H1 (cell line): ENCODE measurements around the gene ARAP3. TPM values are rescaled to one million over a fixed set of nuclear protein-coding genes. Genes with fewer than 3 reads are reported as not detected.

Experiments
- CTCF ChIA-PET: fragments of 300-600 bp; sonication (Branson Sonifier 250); formaldehyde crosslinking; loops from one replicate; lab custom pipeline; 2021; ENCODE audit not compliant: partially characterized antibody; lab: Charles Lee
- POLR2A ChIA-PET: fragments of 300-600 bp; sonication (Branson Sonifier 250); formaldehyde crosslinking; loops from one replicate; lab custom pipeline; 2021; ENCODE audit warnings: inconsistent platforms; ENCODE audit not compliant: partially characterized antibody; lab: Charles Lee
- DNase-seq, 2 experiments: peaks; one replicate each; pipeline versions ENCODE4 v3.0.0 to v3.0.0-alpha.2; 2010 to 2022; ENCODE audit warnings: low spot score in 2 of 2, low read depth in 1 of 2, mixed read lengths in 1 of 2
- FAIRE-seq: peaks from 2 replicates; lab custom pipeline; 2011; peaks lifted over from hg19 to GRCh38; lab: Jason Lieb, UNC
- H2AFZ ChIP-seq: 2 replicates; pipeline ENCODE4 v1.8.1; 2012; ENCODE audit warnings: low read length, inconsistent platforms
- H2AK5ac ChIP-seq: 2 replicates; pipeline ENCODE4 v1.6.1; 2013; ENCODE audit warnings: low read depth, low read length
- H2BK120ac ChIP-seq: replicated peaks from 2 replicates; pipeline ENCODE3; 2013; ENCODE audit warnings: low read depth, low read length, inconsistent platforms
- H2BK12ac ChIP-seq: 2 replicates; pipeline ENCODE4 v1.6.1; 2013; ENCODE audit warnings: low read depth, low read length
- H2BK15ac ChIP-seq: 2 replicates; pipeline ENCODE4 v1.6.1; 2013; ENCODE audit warnings: low read length
- H2BK20ac ChIP-seq: 2 replicates; pipeline ENCODE4 v1.6.1; 2013; ENCODE audit warnings: low read length
- H2BK5ac ChIP-seq: 2 replicates; pipeline ENCODE4 v1.6.1; 2013; ENCODE audit warnings: low read depth, low read length
- H3K14ac ChIP-seq: 2 replicates; pipeline ENCODE4 v1.6.1; 2013; ENCODE audit warnings: inconsistent platforms; ENCODE audit not compliant: insufficient read length
- H3K18ac ChIP-seq: 2 replicates; pipeline ENCODE4 v1.6.1; 2013; ENCODE audit warnings: low read length; ENCODE audit errors: extremely low read depth
- H3K23ac ChIP-seq: 2 replicates; pipeline ENCODE4 v1.6.1; 2013; ENCODE audit warnings: inconsistent platforms; ENCODE audit not compliant: insufficient read length
- H3K23me2 ChIP-seq: 2 replicates; pipeline ENCODE4 v1.6.1; 2013; ENCODE audit warnings: low read depth, low read length
- H3K27ac ChIP-seq: 2 replicates; pipeline ENCODE4 v1.6.1; 2011; ENCODE audit warnings: low read depth, low read length, inconsistent platforms
- H3K27me3 ChIP-seq, 4 experiments: replicated peaks in 1 of 4; 1 replicate in 1 of 4; 2 replicates in 3 of 4; pipeline versions ENCODE4 v1.6.1 to v1.8.1; 2011 to 2013; ENCODE audit warnings: low read length in 3 of 4, mild to moderate bottlenecking in 3 of 4, inconsistent platforms in 2 of 4, mixed read lengths in 2 of 4, moderate library complexity in 1 of 4; ENCODE audit not compliant: control insufficient read depth in 3 of 4, insufficient read depth in 3 of 4; ENCODE audit errors: extremely low read depth in 1 of 4
- H3K36me3 ChIP-seq, 4 experiments: 2 replicates each; pipeline versions ENCODE4 v1.6.1 to v1.8.1; 2011 to 2013; ENCODE audit warnings: mild to moderate bottlenecking in 4 of 4, low read length in 3 of 4, moderate library complexity in 2 of 4, control low read depth in 1 of 4, inconsistent platforms in 1 of 4; ENCODE audit not compliant: insufficient read depth in 4 of 4, control insufficient read depth in 2 of 4
- H3K4ac ChIP-seq: replicated peaks from 2 replicates; pipeline ENCODE3; 2013; ENCODE audit warnings: low read length, low read depth, mixed read lengths, inconsistent platforms; ENCODE audit not compliant: insufficient read length
- H3K4me1 ChIP-seq, 4 experiments: replicated peaks in 1 of 4; 1 replicate in 1 of 4; 2 replicates in 3 of 4; pipeline versions ENCODE4 v1.6.1 to v1.8.1; 2011 to 2013; ENCODE audit warnings: low read length in 3 of 4, inconsistent platforms in 2 of 4, mixed read lengths in 1 of 4; ENCODE audit not compliant: insufficient read depth in 4 of 4, control insufficient read depth in 3 of 4
- H3K4me2 ChIP-seq, 2 experiments: 2 replicates each; pipeline versions ENCODE4 v1.6.1 to v1.8.1; 2011 to 2013; ENCODE audit warnings: low read depth in 2 of 2, low read length in 2 of 2, control low read depth in 1 of 2, inconsistent platforms in 1 of 2, mild to moderate bottlenecking in 1 of 2; ENCODE audit not compliant: insufficient read depth in 1 of 2
- H3K4me3 ChIP-seq, 4 experiments: fragments of 200-600, 300-600 bp in 1 of 4; sonication (generic), shearing (Covaris generic), sonication (Bioruptor Twin) in 1 of 4; 2 replicates each; pipeline versions ENCODE4 v1.5.1 to v1.8.1; 2011 to 2016; ENCODE audit warnings: low read length in 4 of 4, low read depth in 3 of 4, control low read depth in 2 of 4, inconsistent platforms in 2 of 4, mild to moderate bottlenecking in 2 of 4, mixed read lengths in 1 of 4, moderate library complexity in 1 of 4; ENCODE audit not compliant: insufficient read depth in 2 of 4; ENCODE audit errors: extremely low read depth in 1 of 4
- H3K56ac ChIP-seq: replicated peaks from 2 replicates; pipeline ENCODE3; 2013; ENCODE audit warnings: low read depth, mild to moderate bottlenecking, mixed read lengths, low read length, inconsistent platforms; ENCODE audit not compliant: insufficient read length
- H3K79me1 ChIP-seq: 2 replicates; pipeline ENCODE4 v1.6.1; 2013; ENCODE audit warnings: low read depth, low read length, control low read depth
- H3K79me2 ChIP-seq, 2 experiments: 2 replicates each; pipeline versions ENCODE4 v1.6.1 to v1.8.1; 2012 to 2013; ENCODE audit warnings: low read length in 2 of 2, mild to moderate bottlenecking in 2 of 2, inconsistent platforms in 1 of 2; ENCODE audit not compliant: insufficient read depth in 2 of 2, control insufficient read depth in 1 of 2
- H3K9ac ChIP-seq, 4 experiments: replicated peaks in 1 of 4; 1 replicate in 1 of 4; 2 replicates in 3 of 4; pipeline versions ENCODE4 v1.6.1 to v1.8.1; 2011 to 2013; ENCODE audit warnings: low read depth in 3 of 4, low read length in 3 of 4, control low read depth in 2 of 4, mild to moderate bottlenecking in 2 of 4, moderate library complexity in 2 of 4, inconsistent platforms in 1 of 4; ENCODE audit errors: extremely low read depth in 1 of 4
- H3K9me3 ChIP-seq, 2 experiments: 2 replicates each; pipeline versions ENCODE4 v1.6.1 to v1.8.1; 2012 to 2013; ENCODE audit warnings: mild to moderate bottlenecking in 2 of 2, moderate library complexity in 2 of 2, control low read depth in 1 of 2, inconsistent platforms in 1 of 2, low read depth in 1 of 2, low read length in 1 of 2, mixed read lengths in 1 of 2; ENCODE audit not compliant: insufficient read depth in 2 of 2
- H4K20me1 ChIP-seq, 2 experiments: replicated peaks in 1 of 2; 2 replicates each; pipeline versions ENCODE3 to v1.8.1; 2011 to 2013; ENCODE audit warnings: inconsistent platforms in 2 of 2, low read length in 2 of 2, mild to moderate bottlenecking in 1 of 2; ENCODE audit not compliant: insufficient read depth in 2 of 2, control insufficient read depth in 1 of 2
- H4K5ac ChIP-seq: 2 replicates; pipeline ENCODE4 v1.6.1; 2013; ENCODE audit warnings: low read length, low read depth, mixed read lengths, inconsistent platforms; ENCODE audit not compliant: insufficient read length
- H4K8ac ChIP-seq: 2 replicates; pipeline ENCODE4 v1.8.0; 2013; ENCODE audit warnings: mild to moderate bottlenecking, moderate library complexity, low read length, inconsistent platforms; ENCODE audit not compliant: insufficient read depth; ENCODE audit errors: extremely low read depth
- H4K91ac ChIP-seq: replicated peaks from 2 replicates; pipeline ENCODE3; 2013; ENCODE audit warnings: low read length, mixed read lengths, inconsistent platforms; ENCODE audit not compliant: insufficient read length
- EP300 ChIP-seq, 2 experiments: IDR thresholded peaks; 1 replicate in 1 of 2; 2 replicates in 1 of 2; pipeline ENCODE4 v1.6.1; 2011 to 2012; ENCODE audit warnings: low read depth in 2 of 2, low read length in 2 of 2, mild to moderate bottlenecking in 2 of 2, borderline replicate concordance in 1 of 2, inconsistent platforms in 1 of 2, moderate library complexity in 1 of 2
- KDM1A ChIP-seq: fragments of 200-600, 300-600 bp; sonication (generic); IDR thresholded peaks from 2 replicates; pipeline ENCODE4 v1.7.1; 2016; ENCODE audit warnings: mild to moderate bottlenecking, low read length, borderline replicate concordance
- WGBS, 2 experiments: shearing (Covaris generic) in 1 of 2; methylation state at CpG; one replicate each; pipeline versions ENCODE4 v1.1.6 to v1.1.7; 2013 to 2015; ENCODE audit warnings: low lambda C conversion rate in 2 of 2, mixed read lengths in 2 of 2, inconsistent platforms in 1 of 2, low coverage in 1 of 2, missing lambda C conversion rate in 1 of 2; ENCODE audit not compliant: insufficient replicate concordance in 2 of 2, insufficient coverage in 1 of 2, insufficient read length in 1 of 2; ENCODE audit errors: extremely low coverage in 1 of 2, missing lambda C conversion rate in 1 of 2; 5-methylcytosine and 5-hydroxymethylcytosine counted together
- polyA plus RNA-seq, 7 experiments: library from polyadenylated mRNA; depleted of rRNA in 3 of 7; stranded (reverse) in 5 of 7; unstranded in 2 of 7; fragments of >200 nt in 5 of 7; fragments of 200-250 nt in 2 of 7; gene quantifications; 1 replicate in 5 of 7; 2 replicates in 1 of 7; 4 replicates in 1 of 7; pipeline versions ENCODE4 v1.2.1 to v1.2.3, GENCODE V29; 2011 to 2013; ENCODE audit warnings: missing spikeins in 2 of 7, mixed read lengths in 2 of 7
- total RNA-seq: library from RNA; stranded (reverse); fragmentation: NEBNext Ultra II Directional; extraction: Animal tissue kit (Norgen Biotek cat#: 25700); gene quantifications from 2 replicates; pipeline ENCODE4 v1.2.1, GENCODE V29; 2021

Gene ARAP3
- total and polyA plus RNA-seq, 2 of the 8 experiments (the other 6 are each of a cell fraction or from before 2014, with no cell fraction given), result 14.4 to 48.6 TPM

DNA sequence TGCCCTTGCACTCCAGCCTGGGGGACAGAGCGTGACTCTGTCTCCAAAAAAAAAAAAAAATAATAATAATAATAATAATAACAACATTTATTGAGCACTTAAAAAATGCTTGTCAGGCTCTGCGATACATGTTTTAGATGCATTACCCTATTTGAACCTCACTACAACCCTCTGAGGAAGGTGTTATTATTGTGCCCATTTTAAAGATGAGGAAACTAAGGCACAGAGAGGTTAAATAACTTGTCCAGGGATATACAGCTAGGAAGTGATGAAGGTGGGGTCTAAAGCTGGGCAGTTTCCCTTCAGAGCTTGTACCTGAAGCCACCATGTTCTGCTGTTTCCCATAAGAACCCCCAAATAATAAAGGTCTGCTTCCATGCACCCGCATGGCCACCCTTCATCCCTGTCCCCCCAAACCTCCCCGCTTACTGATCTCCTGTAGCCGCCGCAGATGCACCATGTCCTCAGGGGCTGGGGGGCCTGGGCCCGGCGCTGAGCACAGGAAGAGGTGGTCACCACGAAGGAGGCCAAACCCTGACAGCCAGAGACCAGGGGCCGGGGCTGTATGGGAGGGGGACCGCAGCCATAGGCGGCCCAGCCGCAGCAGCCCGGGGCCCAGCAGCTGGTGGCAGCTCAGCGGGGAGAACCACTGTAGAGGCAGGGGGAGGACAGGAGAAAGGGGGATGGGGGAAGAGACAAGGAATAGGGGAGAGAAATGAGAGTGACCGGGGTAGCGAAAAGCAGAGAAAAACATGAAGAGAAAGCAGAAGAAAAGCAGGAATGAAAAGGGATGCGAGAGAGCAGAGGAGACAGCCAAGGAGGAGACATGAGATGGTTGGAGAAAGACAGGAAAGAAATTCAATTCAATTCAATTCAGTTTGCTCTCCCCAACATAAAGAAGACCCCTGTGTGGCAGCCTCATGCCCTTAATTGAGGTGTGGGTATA, 15.8 kb downstream of the ARAP3 start:
- no peak overlapping the region for H3K56ac ChIP-seq
- 0 out of 2 replicates have a peak overlapping the region, but pooled peaks have one; percentile 24 for H2BK5ac ChIP-seq
- no peak overlapping the region for H2BK15ac ChIP-seq
- H3K36me3 ChIP-seq, result peaks cover 9 to 31% (median 19%) of the 10 kb centered on the region in 4 experiments; a peak in 7 of 8 replicates
- POLR2A ChIA-PET, result interaction anchor here (0.6 to 1.8 kb wide), 4 partner anchors 10 to 22 kb away, joined by 3 to 4 read pairs (median 4); no protein-coding TSS in a partner anchor
- WGBS, 2 experiments, result 88% methylated on average over 15 of the region's 18 CpGs; no CpG with 5 or more reads in 1 of the 2 experiments
- H2BK120ac ChIP-seq, result no peak overlapping the region
- no peak overlapping the region for H2AFZ ChIP-seq
- FAIRE-seq (no peak), DNase-seq (no peak)
- no peaks in the 10 kb centered on the region for H3K9me3 ChIP-seq
- H4K91ac ChIP-seq, result no peak overlapping the region
- H2BK20ac ChIP-seq, result no peak overlapping the region
- H3K4me3 ChIP-seq, result no peak overlapping the region
- no peak overlapping the region for H2AK5ac ChIP-seq
- CTCF ChIA-PET, result interaction anchor here (0.6 to 11.0 kb wide), 10 partner anchors 12 to 332 kb away, joined by 3 to 137 read pairs (median 7); partner anchors contain the start of gene ARAP3
- H3K27me3 ChIP-seq, result no peaks in the 10 kb centered on the region
- H3K14ac ChIP-seq, result no peak overlapping the region
- H3K23me2 ChIP-seq, result no peaks in the 10 kb centered on the region
- H3K79me2 ChIP-seq, result no peaks in the 10 kb centered on the region
- no peaks in the 10 kb centered on the region for H3K4me1 ChIP-seq
- H3K18ac ChIP-seq, result no peak overlapping the region
- no peak overlapping the region for H4K5ac ChIP-seq
- H3K79me1 ChIP-seq, result no peaks in the 10 kb centered on the region
- H4K20me1 ChIP-seq, result peaks cover 0 to 3% of the 10 kb centered on the region in 2 experiments
- TF ChIP-seq EP300 (IDR thresholded peaks at IDR 0.05; ENCODE audit: borderline replicate concordance in 1 of 2, low read depth in 2 of 2, low read length in 2 of 2) (no peak), KDM1A (peak; percentile 78; the same call in 1 of the 2 replicates)
- no peak overlapping the region for H3K4me2 ChIP-seq
- H2BK12ac ChIP-seq, result no peak overlapping the region
- no peak overlapping the region for H3K9ac ChIP-seq
- no peak overlapping the region for H3K4ac ChIP-seq
- H3K23ac ChIP-seq, result no peak overlapping the region
- no peak overlapping the region for H4K8ac ChIP-seq
- H3K27ac ChIP-seq, result no peak overlapping the region
